Activated CD8-positive, alpha-beta T cell treated with anti-CD3 and anti-CD28 coated beads for 36 hours (primary cell): ENCODE measurements around the gene GGT5. TPM values are rescaled to one million over a fixed set of nuclear protein-coding genes. Genes with fewer than 3 reads are reported as not detected.

Experiments
- ATAC-seq: fragments of 200-7000 bp; cut with Tn5 transposase; one replicate; pipeline ENCODE4 v1.10.0; 2021; ENCODE audit warnings: mild to moderate bottlenecking, moderate library complexity
- CTCF ChIA-PET: fragments of 350-600 bp; sonication (Branson Sonifier 250); formaldehyde crosslinking; loops from one replicate; lab custom pipeline; 2021; ENCODE audit warnings: antibody characterized with exemption; lab: Charles Lee
- POLR2A ChIA-PET: fragments of 350-600 bp; sonication (Branson Sonifier 250); formaldehyde crosslinking; loops from one replicate; lab custom pipeline; 2021; ENCODE audit warnings: antibody characterized with exemption; lab: Charles Lee
- DNase-seq: peaks from one replicate; pipeline ENCODE4 v3.0.0-alpha.2; 2020
- H3K27ac Mint-ChIP-seq: one replicate; pipeline ENCODE4 v1.8.0; 2021; ENCODE audit warnings: mild to moderate bottlenecking, mixed read lengths
- H3K27me3 Mint-ChIP-seq: one replicate; pipeline ENCODE4 v1.8.0; 2021; ENCODE audit warnings: mixed read lengths
- H3K36me3 Mint-ChIP-seq: one replicate; pipeline ENCODE4 v1.8.0; 2021; ENCODE audit warnings: low read depth, mixed read lengths
- H3K4me1 Mint-ChIP-seq: one replicate; pipeline ENCODE4 v1.8.0; 2021; ENCODE audit warnings: low read depth, mixed read lengths
- H3K4me3 Mint-ChIP-seq: one replicate; pipeline ENCODE4 v1.8.0; 2021; ENCODE audit warnings: mild to moderate bottlenecking, moderate library complexity, mixed read lengths
- H3K9me3 Mint-ChIP-seq: one replicate; pipeline ENCODE4 v1.8.0; 2021; ENCODE audit warnings: mixed read lengths
- CTCF ChIP-seq: fragments of 200-600 bp; IDR thresholded peaks from one replicate; pipeline ENCODE4 v1.8.0; 2022; ENCODE audit warnings: antibody characterized with exemption, mild to moderate bottlenecking
- intact Hi-C: fragments of 100-400 bp; cut with micrococcal nuclease; formaldehyde crosslinking; loops from one replicate; pipeline ENCODE4 v1.10.0; 2022
- total RNA-seq, 2 experiments: library from RNA; stranded (reverse); gene quantifications; one replicate each; pipeline ENCODE4 v1.2.3, GENCODE V29; 2021

GGT5 gene
- total RNA-seq, 2 experiments from 2014 or later = not detected

GRCh38 chr22:24181996-24182899 lies 62.6 kb downstream of the GGT5 start:
- H3K4me1 Mint-ChIP-seq = peaks cover 4% of the 10 kb centered on the region
- ChIA-PET CTCF (no interaction called here), POLR2A (no interaction called here)
- peaks cover 2% of the 10 kb centered on the region for H3K36me3 Mint-ChIP-seq
- no peak for DNase-seq
- intact Hi-C loops = loop anchor here (10.0 kb wide), 1 partner anchor 53 kb away; no protein-coding TSS in a partner anchor
- no peak overlapping the region for H3K4me3 Mint-ChIP-seq
- no peaks in the 10 kb centered on the region for H3K9me3 Mint-ChIP-seq
- no peak for ATAC-seq
- H3K27me3 Mint-ChIP-seq = no peaks in the 10 kb centered on the region
- TF ChIP-seq CTCF = no peak
- no peak overlapping the region for H3K27ac Mint-ChIP-seq

- CTCF ChIA-PET = interaction anchor here (1.1 kb wide), 1 partner anchor 17 kb away, joined by 3 read pairs; no protein-coding TSS in a partner anchor
- intact Hi-C loops = loop anchor here (10.0 kb wide), 1 partner anchor 53 kb away; no protein-coding TSS in a partner anchor
- Mint-ChIP-seq H3K4me3 (no peak within 1 kb of the TSS), H3K9me3 (no peaks in the 10 kb centered on the region), H3K36me3 (peaks cover 2% of the 10 kb centered on the region), H3K27me3 (no peaks in the 10 kb centered on the region), H3K4me1 (peaks cover 4% of the 10 kb centered on the region), H3K27ac (no peak within 1 kb of the TSS)
- POLR2A ChIA-PET = no interaction called here
- DNase-seq = no peak
- no peak for TF ChIP-seq CTCF
- ATAC-seq = no peak
Observed at GRCh38 chr22:24181088-24181995, 63.5 kb downstream of the GGT5 start, which contains the start of gene SUSD2. Gene SUSD2, plus strand, starts transcription at chr22:24181487. Its CDS starts 33 bp downstream, at chr22:24181520.

GRCh38 chr22:24180316-24181087 lies 64.4 kb downstream of the GGT5 start:
- no peak for ATAC-seq
- Mint-ChIP-seq H3K27ac (no peak overlapping the region), H3K4me1 (peaks cover 4% of the 10 kb centered on the region), H3K4me3 (no peak overlapping the region), H3K36me3 (peaks cover 2% of the 10 kb centered on the region), H3K9me3 (no peaks in the 10 kb centered on the region), H3K27me3 (no peaks in the 10 kb centered on the region)
- CTCF ChIA-PET = interaction anchor here (1.1 kb wide), 1 partner anchor 16 kb away, joined by 3 read pairs; no protein-coding TSS in a partner anchor
- intact Hi-C loops = loop anchor here (10.0 kb wide), 1 partner anchor 54 kb away; no protein-coding TSS in a partner anchor
- POLR2A ChIA-PET = no interaction called here
- DNase-seq = no peak
- no peak for TF ChIP-seq CTCF

- CTCF ChIA-PET = interaction anchor here (0.9 to 1.4 kb wide), 4 partner anchors 22 to 73 kb away, joined by 3 to 6 read pairs (median 4); no protein-coding TSS in a partner anchor
- intact Hi-C loops = loop anchor here (10.0 kb wide), 1 partner anchor 55 kb away; no protein-coding TSS in a partner anchor
- no peak for TF ChIP-seq CTCF
- Mint-ChIP-seq H3K27me3 (no peaks in the 10 kb centered on the region), H3K36me3 (peaks cover 2% of the 10 kb centered on the region), H3K4me3 (no peak overlapping the region), H3K9me3 (no peaks in the 10 kb centered on the region), H3K4me1 (peaks cover 4% of the 10 kb centered on the region), H3K27ac (peak overlapping the region; percentile 30)
- POLR2A ChIA-PET = interaction anchor here (1.1 kb wide), 1 partner anchor 22 kb away, joined by 3 read pairs; no protein-coding TSS in a partner anchor
- ATAC-seq (no peak), DNase-seq (no peak)
Observed at GRCh38 chr22:24179478-24180210, 65.2 kb downstream of the GGT5 start.
